IPS DF 19.7 (cell line): ENCODE measurements around the gene SYS1.

Source experiments
- DNase-seq: peaks from one replicate; pipeline ENCODE4 v3.0.0-alpha.2; 2013; ENCODE audit warnings: low read depth, low spot score

SYS1 gene

GRCh38 chr20:45362804-45363610, at the start of gene SYS1:
Gene SYS1 (plus strand): TSS chr20:45363156. CDS start chr20:45363532, 376 bp downstream.
- DNase-seq, result peak; percentile 90

GRCh38 chr20:45313943-45314342, 49.0 kb upstream of the SYS1 start:
- no peak for DNase-seq

GRCh38 chr20:45315672-45316071, 47.3 kb upstream of the SYS1 start:
- no peak for DNase-seq

GRCh38 chr20:45316150-45317080, 46.5 kb upstream of the SYS1 start:
- DNase-seq, result no peak

GRCh38 chr20:45317826-45318225, 45.1 kb upstream of the SYS1 start:
- no peak for DNase-seq

- no peak for DNase-seq
Measured at GRCh38 chr20:45318386-45318939, 44.5 kb upstream of the SYS1 start.

- no peak for DNase-seq
Measured at GRCh38 chr20:45318948-45319347, 44.0 kb upstream of the SYS1 start.

GRCh38 chr20:45320948-45321595, 41.9 kb upstream of the SYS1 start:
- DNase-seq, result no peak

GRCh38 chr20:45322952-45323383, 40.0 kb upstream of the SYS1 start:
- no peak for DNase-seq

GRCh38 chr20:45323731-45324130, 39.2 kb upstream of the SYS1 start:
- DNase-seq, result no peak

GRCh38 chr20:45325371-45325770, 37.6 kb upstream of the SYS1 start:
- DNase-seq, result no peak

- DNase-seq, result no peak
Measured at GRCh38 chr20:45328451-45328850, 34.5 kb upstream of the SYS1 start.

- no peak for DNase-seq
Measured at GRCh38 chr20:45329497-45330319, 33.2 kb upstream of the SYS1 start.

GRCh38 chr20:45330476-45330875, 32.5 kb upstream of the SYS1 start:
- no peak for DNase-seq

- DNase-seq, result no peak
Measured at GRCh38 chr20:45336530-45337366, 26.2 kb upstream of the SYS1 start.

GRCh38 chr20:45337367-45338120, 25.4 kb upstream of the SYS1 start:
- no peak for DNase-seq

- no peak for DNase-seq
Measured at GRCh38 chr20:45338121-45339030, 24.6 kb upstream of the SYS1 start.

- DNase-seq, result no peak
Measured at GRCh38 chr20:45339084-45339483, 23.9 kb upstream of the SYS1 start.
